ENCODE results near the gene SLIT3.

GRCh38 chr5:168691891-168692290 lies 609.0 kb downstream of the SLIT3 start:
- no peak for TF ChIP-seq POLR2A (IDR thresholded peaks at IDR 0.05; ENCODE audit: low read length)
- TF ChIP-seq GATA1 (IDR thresholded peaks at IDR 0.05; ENCODE audit: low read depth, low read length) = no peak

All from erythroblast (primary cell).